HG03571 (cell line): ENCODE results near the gene HPX.

Experiments
- ATAC-seq: cut with Tn5 transposase; IDR thresholded peaks from one replicate; pipeline ENCODE4 v1.9.1; 2021; ENCODE audit not compliant: unreplicated experiment

HPX gene

GRCh38 chr11:6468712-6469495 lies 28.1 kb upstream of the HPX start:
- peak; percentile 59 for ATAC-seq

- ATAC-seq = no peak
Measured at GRCh38 chr11:6459099-6459450, 18.3 kb upstream of the HPX start.

GRCh38 chr11:6458352-6459098 lies 17.7 kb upstream of the HPX start:
- ATAC-seq = no peak

- no peak for ATAC-seq
Measured at GRCh38 chr11:6457581-6458320, 17.0 kb upstream of the HPX start.

GRCh38 chr11:6456361-6457073 lies 15.7 kb upstream of the HPX start:
- no peak for ATAC-seq

- ATAC-seq = no peak
Measured at GRCh38 chr11:6455070-6455469, 14.3 kb upstream of the HPX start.

GRCh38 chr11:6453152-6453551 lies 12.4 kb upstream of the HPX start:
- no peak for ATAC-seq

GRCh38 chr11:6452219-6452618 lies 11.4 kb upstream of the HPX start:
- no peak for ATAC-seq

- no peak for ATAC-seq
Measured at GRCh38 chr11:6448574-6448973, 7.8 kb upstream of the HPX start.

GRCh38 chr11:6443269-6444003 lies 2.6 kb upstream of the HPX start:
- ATAC-seq = peak; percentile 66

- ATAC-seq = no peak
Measured at GRCh38 chr11:6442441-6442840, 1.7 kb upstream of the HPX start.

GRCh38 chr11:6438979-6439571 lies 1.7 kb downstream of the HPX start:
- no peak for ATAC-seq

GRCh38 chr11:6437993-6438392 lies 2.8 kb downstream of the HPX start:
- ATAC-seq = no peak

- ATAC-seq = no peak
Measured at GRCh38 chr11:6437423-6437822, 3.4 kb downstream of the HPX start.

GRCh38 chr11:6433998-6434660 lies 6.7 kb downstream of the HPX start:
- peak; percentile 46 for ATAC-seq

- ATAC-seq = no peak
Measured at GRCh38 chr11:6431861-6432260, 8.9 kb downstream of the HPX start.

GRCh38 chr11:6427516-6427915 lies 13.3 kb downstream of the HPX start:
- ATAC-seq = no peak

- no peak for ATAC-seq
Measured at GRCh38 chr11:6420677-6421076, 20.1 kb downstream of the HPX start.

GRCh38 chr11:6419009-6419631 lies 21.7 kb downstream of the HPX start, which contains the start of gene APBB1:
TSS of gene APBB1 (minus strand) at chr11:6419094. CDS start at chr11:6411347, 7,747 bp downstream.
- peak; percentile 42 for ATAC-seq
